B cell (primary cell): ENCODE data around the gene VWA3B. TPM values are rescaled to one million over a fixed set of nuclear protein-coding genes. Genes with fewer than 3 reads are reported as not detected.

ENCODE experiments used
- ATAC-seq: fragments of 200-7000 bp; cut with Tn5 transposase; one replicate; pipeline ENCODE4 v1.10.0; 2021; ENCODE audit warnings: low read depth, mild to moderate bottlenecking, moderate number of reproducible peaks, moderate library complexity
- CTCF ChIA-PET: fragments of 350-600 bp; sonication (Branson Sonifier 250); formaldehyde crosslinking; loops from one replicate; lab custom pipeline; 2021; ENCODE audit warnings: antibody characterized with exemption, inconsistent platforms; lab: Charles Lee
- POLR2A ChIA-PET: fragments of 350-600 bp; sonication (Branson Sonifier 250); formaldehyde crosslinking; loops from one replicate; lab custom pipeline; 2021; ENCODE audit warnings: antibody characterized with exemption; lab: Charles Lee
- DNase-seq: peaks from one replicate; pipeline ENCODE4 v3.0.0; 2013
- H2AFZ ChIP-seq: 2 replicates; pipeline ENCODE4 v1.6.1; 2012; ENCODE audit warnings: mild to moderate bottlenecking, low read depth, low read length; ENCODE audit not compliant: insufficient read depth, poor library complexity, severe bottlenecking
- H3K27ac ChIP-seq, 2 donors: 1 replicate in 1 of 2; 2 replicates in 1 of 2; pipeline ENCODE4 v1.5.1; 2012 to 2013; ENCODE audit warnings: low read length in 2 of 2, mild to moderate bottlenecking in 2 of 2, moderate library complexity in 1 of 2
- H3K27me3 ChIP-seq, 4 experiments: fragments of 200-600 bp in 1 of 4; sonication (generic) in 1 of 4; replicated peaks in 1 of 4; 1 replicate in 2 of 4; 2 replicates in 2 of 4; pipeline versions ENCODE4 v1.6.1 to v1.7.0; 2013 to 2016; ENCODE audit warnings: low read length in 3 of 4, mild to moderate bottlenecking in 2 of 4, mixed read lengths in 1 of 4, moderate library complexity in 1 of 4; ENCODE audit not compliant: insufficient read depth in 4 of 4, control insufficient read depth in 3 of 4; ENCODE audit errors: control extremely low read depth in 1 of 4
- H3K36me3 ChIP-seq, 2 experiments: replicated peaks in 1 of 2; 1 replicate in 1 of 2; 2 replicates in 1 of 2; pipeline versions ENCODE4 v1.6.1 to v1.7.1; 2013; ENCODE audit warnings: low read length in 1 of 2; ENCODE audit not compliant: insufficient read depth in 2 of 2, control insufficient read depth in 1 of 2; ENCODE audit errors: control extremely low read depth in 1 of 2, extremely low read depth in 1 of 2
- H3K4me1 ChIP-seq, 2 donors: fragments of 200-600 bp in 1 of 2; sonication (generic) in 1 of 2; 1 replicate in 1 of 2; 2 replicates in 1 of 2; pipeline versions ENCODE4 v1.5.1 to v1.6.1; 2013 to 2017; ENCODE audit warnings: low read length in 2 of 2; ENCODE audit not compliant: control insufficient read depth in 2 of 2, insufficient read depth in 2 of 2
- H3K4me2 ChIP-seq: replicated peaks from 2 replicates; pipeline ENCODE3; 2012; ENCODE audit warnings: mild to moderate bottlenecking, low read depth, low read length; ENCODE audit not compliant: poor library complexity, severe bottlenecking
- H3K4me3 ChIP-seq, 5 experiments: fragments of 200-600 bp in 1 of 5; sonication (generic) in 1 of 5; 1 replicate in 3 of 5; 2 replicates in 2 of 5; pipeline versions ENCODE4 v1.5.1 to v1.7.0; 2011 to 2016; ENCODE audit warnings: low read length in 4 of 5, mild to moderate bottlenecking in 4 of 5, low read depth in 2 of 5, control low read depth in 1 of 5, moderate library complexity in 1 of 5; ENCODE audit not compliant: insufficient read depth in 1 of 5; ENCODE audit errors: control extremely low read depth in 1 of 5, extremely low read depth in 1 of 5
- H3K79me2 ChIP-seq: fragments of 200-600 bp; sonication (generic); one replicate; pipeline ENCODE4 v1.6.0; 2016; ENCODE audit warnings: low read length; ENCODE audit not compliant: control insufficient read depth, insufficient read depth
- H3K9ac ChIP-seq: fragments of 200-600 bp; sonication (generic); 2 replicates; pipeline ENCODE4 v1.6.1; 2017; ENCODE audit warnings: mild to moderate bottlenecking, low read length, moderate library complexity
- H3K9me3 ChIP-seq, 3 donors: one replicate each; pipeline versions ENCODE4 v1.6.1 to v1.7.1; 2013; ENCODE audit warnings: low read length in 2 of 3; ENCODE audit not compliant: control insufficient read depth in 2 of 3, insufficient read depth in 1 of 3; ENCODE audit errors: control extremely low read depth in 1 of 3
- H4K20me1 ChIP-seq: 2 replicates; pipeline ENCODE4 v1.6.0; 2012; ENCODE audit warnings: mild to moderate bottlenecking, low read length; ENCODE audit not compliant: insufficient read depth, control insufficient read depth, poor library complexity, severe bottlenecking
- H3K27ac Mint-ChIP-seq: one replicate; pipeline ENCODE4 v1.8.0; 2021; ENCODE audit warnings: mixed read lengths
- H3K27me3 Mint-ChIP-seq: one replicate; pipeline ENCODE4 v1.8.0; 2021; ENCODE audit warnings: mixed read lengths
- H3K4me1 Mint-ChIP-seq: one replicate; pipeline ENCODE4 v1.8.0; 2021; ENCODE audit warnings: mixed read lengths
- H3K4me3 Mint-ChIP-seq: one replicate; pipeline ENCODE4 v1.8.0; 2021; ENCODE audit warnings: mixed read lengths
- H3K9me3 Mint-ChIP-seq: one replicate; pipeline ENCODE4 v1.8.0; 2022; ENCODE audit warnings: mixed read lengths; ENCODE audit not compliant: insufficient read depth
- CTCF ChIP-seq: fragments of 200-600 bp; IDR thresholded peaks from one replicate; pipeline ENCODE4 v1.8.0; 2022; ENCODE audit warnings: antibody characterized with exemption, mild to moderate bottlenecking
- EZH2 ChIP-seq: IDR thresholded peaks from 2 replicates; pipeline ENCODE4 v1.6.1; 2012; ENCODE audit warnings: borderline replicate concordance, low read depth, mild to moderate bottlenecking, moderate library complexity, low read length; ENCODE audit not compliant: insufficient read depth, poor library complexity, severe bottlenecking
- WGBS: methylation state at CpG from one replicate; pipeline ENCODE4 v1.1.5; 2013; ENCODE audit warnings: missing lambda C conversion rate; ENCODE audit not compliant: insufficient coverage; 5-methylcytosine and 5-hydroxymethylcytosine counted together
- intact Hi-C: fragments of 100-400 bp; cut with micrococcal nuclease; formaldehyde crosslinking; loops from one replicate; pipeline ENCODE4 v1.10.0; 2022
- polyA plus RNA-seq: library from polyadenylated mRNA; depleted of rRNA; stranded (reverse); fragments of >200 nt; gene quantifications from 2 replicates; pipeline ENCODE4 v1.2.3, GENCODE V29; 2012
- total RNA-seq, 2 donors: library from RNA; stranded (reverse); fragments of 120-200 nt in 1 of 2; gene quantifications; 1 replicate in 1 of 2; 2 replicates in 1 of 2; pipeline versions ENCODE4 v1.2.3 to v1.2.4, GENCODE V29; 2013 to 2022

VWA3B gene
- total and polyA plus RNA-seq, 2 donors (not counting 1 experiment from before 2014, with no cell fraction given) = not detected

GRCh38 chr2:98180456-98180855 lies 93.5 kb downstream of the VWA3B start:
- no peak overlapping the region for H3K4me3 Mint-ChIP-seq
- intact Hi-C loops = no loop called here
- H3K4me2 ChIP-seq = no peak overlapping the region
- no peak overlapping the region for H3K27ac ChIP-seq
- TF ChIP-seq EZH2 = no peak
- TF ChIP-seq CTCF = no peak
- H3K4me1 Mint-ChIP-seq = peaks cover 8% of the 10 kb centered on the region
- ChIA-PET POLR2A (no interaction called here), CTCF (interaction anchor here (0.7 kb wide), 1 partner anchor 373 kb away, joined by 3 read pairs; no protein-coding TSS in a partner anchor)
- H2AFZ ChIP-seq = no peak overlapping the region
- no peak overlapping the region for H3K4me3 ChIP-seq
- H3K9ac ChIP-seq = no peak overlapping the region
- H3K27me3 ChIP-seq = peaks cover 0 to 10% (median 5%) of the 10 kb centered on the region in 4 experiments
- H3K9me3 Mint-ChIP-seq = no peaks in the 10 kb centered on the region
- peaks cover 10% of the 10 kb centered on the region for H3K27me3 Mint-ChIP-seq
- H3K27ac Mint-ChIP-seq = no peak overlapping the region
- 77% methylated on average over 2 of the region's 2 CpGs for WGBS
- no peaks in the 10 kb centered on the region for H3K36me3 ChIP-seq
- H3K79me2 ChIP-seq = no peaks in the 10 kb centered on the region
- peaks cover 0 to 3% (median 0%) of the 10 kb centered on the region in 3 donors for H3K9me3 ChIP-seq
- H3K4me1 ChIP-seq = peaks cover 0 to 5% of the 10 kb centered on the region in 2 donors
- ATAC-seq = no peak
- H4K20me1 ChIP-seq = no peaks in the 10 kb centered on the region
- no peak for DNase-seq

- no peak overlapping the region for H3K4me3 ChIP-seq
- H4K20me1 ChIP-seq = no peaks in the 10 kb centered on the region
- CTCF ChIA-PET = no interaction called here
- H3K4me2 ChIP-seq = no peak overlapping the region
- ATAC-seq = no peak
- DNase-seq = no peak
- Mint-ChIP-seq H3K4me1 (peaks cover 5% of the 10 kb centered on the region), H3K27me3 (peaks cover 10% of the 10 kb centered on the region), H3K27ac (no peak overlapping the region), H3K9me3 (no peaks in the 10 kb centered on the region), H3K4me3 (no peak overlapping the region)
- no peak overlapping the region for H3K27ac ChIP-seq
- peaks cover 0 to 3% (median 0%) of the 10 kb centered on the region in 3 donors for H3K9me3 ChIP-seq
- intact Hi-C loops = no loop called here
- no peak overlapping the region for H3K9ac ChIP-seq
- no peak for TF ChIP-seq EZH2
- no peak for TF ChIP-seq CTCF
- POLR2A ChIA-PET = no interaction called here
- H3K27me3 ChIP-seq = peaks cover 0 to 10% (median 5%) of the 10 kb centered on the region in 4 experiments
- no peak overlapping the region for H2AFZ ChIP-seq
- H3K4me1 ChIP-seq = peaks cover 0 to 5% of the 10 kb centered on the region in 2 donors
- H3K36me3 ChIP-seq = no peaks in the 10 kb centered on the region
- WGBS = no CpG with 5 or more reads among the region's 3 CpGs
- H3K79me2 ChIP-seq = no peaks in the 10 kb centered on the region
Observed at GRCh38 chr2:98181346-98181745, 94.4 kb downstream of the VWA3B start.
